HEK293 (cell line): Measurements from ENCODE around the gene FKBP8.

Source experiments
- OVOL3 ChIP-seq: fragments of 450-650 bp; formaldehyde crosslinking; IDR thresholded peaks from 2 replicates; pipeline ENCODE4 v1.5.1; 2016; ENCODE audit warnings: missing biosample characterization, missing genetic modification characterization
- PRDM1 ChIP-seq: fragments of 450-650 bp; formaldehyde crosslinking; IDR thresholded peaks from 2 replicates; pipeline ENCODE4; 2016; ENCODE audit warnings: missing biosample characterization, missing genetic modification characterization
- REPIN1 ChIP-seq: fragments of 450-650 bp; formaldehyde crosslinking; IDR thresholded peaks from 2 replicates; pipeline ENCODE4 v1.5.1; 2017; ENCODE audit warnings: missing biosample characterization, missing genetic modification characterization, low read depth
- TCF7L2 ChIP-seq: IDR thresholded peaks from 2 replicates; pipeline ENCODE4 v1.6.1; 2011; ENCODE audit warnings: low read depth, mild to moderate bottlenecking, inconsistent platforms, low read length, moderate library complexity, borderline replicate concordance
- WT1 ChIP-seq: fragments of 450-650 bp; formaldehyde crosslinking; IDR thresholded peaks from 2 replicates; pipeline ENCODE4 v1.5.1; 2016; ENCODE audit warnings: missing biosample characterization, missing genetic modification characterization
- ZNF280C ChIP-seq: fragments of 450-650 bp; formaldehyde crosslinking; IDR thresholded peaks from 2 replicates; pipeline ENCODE4 v1.5.1; 2016; ENCODE audit warnings: missing biosample characterization, missing genetic modification characterization
- ZNF292 ChIP-seq: fragments of 450-650 bp; formaldehyde crosslinking; IDR thresholded peaks from 2 replicates; pipeline ENCODE4 v1.5.1; 2016; ENCODE audit warnings: low read depth, missing biosample characterization, missing genetic modification characterization, borderline replicate concordance
- ZNF585B ChIP-seq: fragments of 450-650 bp; formaldehyde crosslinking; IDR thresholded peaks from 2 replicates; pipeline ENCODE4 v1.5.1; 2016; ENCODE audit warnings: missing biosample characterization, missing genetic modification characterization
- TF ChIP-seq, protein P1 (sequence below): fragments of 450-650 bp; formaldehyde crosslinking; IDR thresholded peaks from 2 replicates; pipeline ENCODE4 v1.5.1; 2016; ENCODE audit warnings: missing biosample characterization, missing genetic modification characterization
- TF ChIP-seq, protein P2 (sequence below): fragments of 450-650 bp; formaldehyde crosslinking; conservative IDR thresholded peaks from 2 replicates; pipeline ENCODE4 v1.5.1; 2016; ENCODE audit warnings: low read depth, missing biosample characterization, missing genetic modification characterization
- TF ChIP-seq, protein P3 (sequence below): fragments of 450-650 bp; formaldehyde crosslinking; IDR thresholded peaks from 2 replicates; pipeline ENCODE4 v1.5.1; 2016; ENCODE audit warnings: missing biosample characterization, missing genetic modification characterization, low read depth

- no peak for TF ChIP-seq WT1
- TF ChIP-seq PRDM1, result peak; percentile 96
- TF ChIP-seq, protein P1, sequence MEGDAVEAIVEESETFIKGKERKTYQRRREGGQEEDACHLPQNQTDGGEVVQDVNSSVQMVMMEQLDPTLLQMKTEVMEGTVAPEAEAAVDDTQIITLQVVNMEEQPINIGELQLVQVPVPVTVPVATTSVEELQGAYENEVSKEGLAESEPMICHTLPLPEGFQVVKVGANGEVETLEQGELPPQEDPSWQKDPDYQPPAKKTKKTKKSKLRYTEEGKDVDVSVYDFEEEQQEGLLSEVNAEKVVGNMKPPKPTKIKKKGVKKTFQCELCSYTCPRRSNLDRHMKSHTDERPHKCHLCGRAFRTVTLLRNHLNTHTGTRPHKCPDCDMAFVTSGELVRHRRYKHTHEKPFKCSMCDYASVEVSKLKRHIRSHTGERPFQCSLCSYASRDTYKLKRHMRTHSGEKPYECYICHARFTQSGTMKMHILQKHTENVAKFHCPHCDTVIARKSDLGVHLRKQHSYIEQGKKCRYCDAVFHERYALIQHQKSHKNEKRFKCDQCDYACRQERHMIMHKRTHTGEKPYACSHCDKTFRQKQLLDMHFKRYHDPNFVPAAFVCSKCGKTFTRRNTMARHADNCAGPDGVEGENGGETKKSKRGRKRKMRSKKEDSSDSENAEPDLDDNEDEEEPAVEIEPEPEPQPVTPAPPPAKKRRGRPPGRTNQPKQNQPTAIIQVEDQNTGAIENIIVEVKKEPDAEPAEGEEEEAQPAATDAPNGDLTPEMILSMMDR (tag by site-specific recombination), result peak; percentile 83
- TF ChIP-seq TCF7L2, result no peak
- TF ChIP-seq, protein P2, sequence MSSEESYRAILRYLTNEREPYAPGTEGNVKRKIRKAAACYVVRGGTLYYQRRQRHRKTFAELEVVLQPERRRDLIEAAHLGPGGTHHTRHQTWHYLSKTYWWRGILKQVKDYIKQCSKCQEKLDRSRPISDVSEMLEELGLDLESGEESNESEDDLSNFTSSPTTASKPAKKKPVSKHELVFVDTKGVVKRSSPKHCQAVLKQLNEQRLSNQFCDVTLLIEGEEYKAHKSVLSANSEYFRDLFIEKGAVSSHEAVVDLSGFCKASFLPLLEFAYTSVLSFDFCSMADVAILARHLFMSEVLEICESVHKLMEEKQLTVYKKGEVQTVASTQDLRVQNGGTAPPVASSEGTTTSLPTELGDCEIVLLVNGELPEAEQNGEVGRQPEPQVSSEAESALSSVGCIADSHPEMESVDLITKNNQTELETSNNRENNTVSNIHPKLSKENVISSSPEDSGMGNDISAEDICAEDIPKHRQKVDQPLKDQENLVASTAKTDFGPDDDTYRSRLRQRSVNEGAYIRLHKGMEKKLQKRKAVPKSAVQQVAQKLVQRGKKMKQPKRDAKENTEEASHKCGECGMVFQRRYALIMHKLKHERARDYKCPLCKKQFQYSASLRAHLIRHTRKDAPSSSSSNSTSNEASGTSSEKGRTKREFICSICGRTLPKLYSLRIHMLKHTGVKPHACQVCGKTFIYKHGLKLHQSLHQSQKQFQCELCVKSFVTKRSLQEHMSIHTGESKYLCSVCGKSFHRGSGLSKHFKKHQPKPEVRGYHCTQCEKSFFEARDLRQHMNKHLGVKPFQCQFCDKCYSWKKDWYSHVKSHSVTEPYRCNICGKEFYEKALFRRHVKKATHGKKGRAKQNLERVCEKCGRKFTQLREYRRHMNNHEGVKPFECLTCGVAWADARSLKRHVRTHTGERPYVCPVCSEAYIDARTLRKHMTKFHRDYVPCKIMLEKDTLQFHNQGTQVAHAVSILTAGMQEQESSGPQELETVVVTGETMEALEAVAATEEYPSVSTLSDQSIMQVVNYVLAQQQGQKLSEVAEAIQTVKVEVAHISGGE (tag by site-specific recombination), result peak; percentile 66; the same call in 1 of the 2 replicates
- no peak for TF ChIP-seq ZNF280C (tag by site-specific recombination)
- no peak for TF ChIP-seq ZNF292 (tag by site-specific recombination)
- no peak for TF ChIP-seq REPIN1
- TF ChIP-seq, protein P3, sequence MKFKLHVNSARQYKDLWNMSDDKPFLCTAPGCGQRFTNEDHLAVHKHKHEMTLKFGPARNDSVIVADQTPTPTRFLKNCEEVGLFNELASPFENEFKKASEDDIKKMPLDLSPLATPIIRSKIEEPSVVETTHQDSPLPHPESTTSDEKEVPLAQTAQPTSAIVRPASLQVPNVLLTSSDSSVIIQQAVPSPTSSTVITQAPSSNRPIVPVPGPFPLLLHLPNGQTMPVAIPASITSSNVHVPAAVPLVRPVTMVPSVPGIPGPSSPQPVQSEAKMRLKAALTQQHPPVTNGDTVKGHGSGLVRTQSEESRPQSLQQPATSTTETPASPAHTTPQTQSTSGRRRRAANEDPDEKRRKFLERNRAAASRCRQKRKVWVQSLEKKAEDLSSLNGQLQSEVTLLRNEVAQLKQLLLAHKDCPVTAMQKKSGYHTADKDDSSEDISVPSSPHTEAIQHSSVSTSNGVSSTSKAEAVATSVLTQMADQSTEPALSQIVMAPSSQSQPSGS (tag by site-specific recombination), result no peak
- TF ChIP-seq ZNF585B (tag by site-specific recombination), result no peak
- TF ChIP-seq OVOL3 (tag by site-specific recombination), result no peak
Observed at GRCh38 chr19:18519962-18520847, 23.2 kb downstream of the FKBP8 start.
